Fibroblast of the aortic adventitia (primary cell): ENCODE results near the gene RALGDS. TPM values are rescaled to one million over a fixed set of nuclear protein-coding genes. Genes with fewer than 3 reads are reported as not detected.

Source experiments
- DNase-seq: peaks from one replicate; pipeline ENCODE4 v3.0.0-alpha.2; 2010; ENCODE audit warnings: low read depth
- H3K4me3 ChIP-seq: 2 replicates; pipeline ENCODE4 v1.5.1; 2011; ENCODE audit warnings: low read depth, mild to moderate bottlenecking, control low read depth, low read length, moderate library complexity
- total RNA-seq: library from RNA; depleted of rRNA; stranded (reverse); fragments of >200 nt; gene quantifications from 2 replicates; pipeline ENCODE4 v1.2.3, GENCODE V29; 2012; ENCODE audit warnings: low replicate concordance
- TF ChIP-seq, protein P1 (sequence below): IDR thresholded peaks from 2 replicates; pipeline ENCODE4 v1.5.1; 2011; ENCODE audit warnings: mild to moderate bottlenecking, low read length, control low read depth, inconsistent platforms; ENCODE audit not compliant: insufficient read depth

The RALGDS gene
- total RNA-seq, 1 donor, result 15.6 TPM

DNA sequence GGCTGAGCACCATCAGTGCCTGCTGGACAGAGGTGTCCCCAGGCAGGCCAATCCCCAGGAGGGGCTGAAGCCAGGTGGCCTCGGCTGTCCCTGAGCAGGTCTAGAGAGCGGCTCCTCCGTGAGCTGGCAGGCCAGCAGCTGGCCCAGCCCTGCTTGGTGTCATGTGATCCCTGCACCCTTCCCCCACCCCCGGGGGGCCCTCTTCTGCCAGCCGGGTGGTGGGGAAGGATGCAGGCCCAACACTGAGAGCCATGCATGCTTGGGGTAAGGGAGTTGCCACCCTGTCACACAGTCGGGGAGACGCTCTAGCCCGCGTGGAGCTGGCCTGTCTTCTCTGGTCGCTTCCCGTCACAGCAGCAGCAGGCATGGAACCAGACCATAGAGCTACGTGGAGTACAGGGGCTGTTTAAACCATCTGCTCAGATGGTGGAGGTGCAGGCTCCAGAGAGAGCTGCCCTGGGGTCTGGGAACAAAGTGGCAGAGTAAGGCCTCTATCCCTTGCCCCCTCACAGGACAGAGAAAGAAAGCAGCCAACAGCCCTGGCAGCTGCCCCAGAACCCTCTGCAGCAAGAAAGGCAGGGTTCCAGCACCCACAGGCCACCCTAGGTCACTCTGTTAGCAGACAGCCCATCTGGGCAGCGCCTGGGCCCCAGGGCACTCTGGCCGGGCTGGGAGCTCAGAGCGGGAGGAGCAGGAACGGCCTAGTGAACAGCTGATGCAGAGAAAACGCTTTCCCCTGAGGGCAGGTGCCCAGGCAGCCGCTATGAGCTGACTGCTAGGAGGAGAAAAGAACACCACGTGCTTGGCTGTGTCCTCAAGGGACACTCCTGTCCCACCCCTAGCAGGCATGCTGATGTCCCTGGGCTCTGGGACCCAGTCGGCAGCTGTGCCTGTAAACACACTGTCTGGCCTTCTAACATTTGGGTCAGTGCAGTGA is 6.8 kb downstream of the RALGDS start:
- DNase-seq, result no peak
- TF ChIP-seq, protein P1, sequence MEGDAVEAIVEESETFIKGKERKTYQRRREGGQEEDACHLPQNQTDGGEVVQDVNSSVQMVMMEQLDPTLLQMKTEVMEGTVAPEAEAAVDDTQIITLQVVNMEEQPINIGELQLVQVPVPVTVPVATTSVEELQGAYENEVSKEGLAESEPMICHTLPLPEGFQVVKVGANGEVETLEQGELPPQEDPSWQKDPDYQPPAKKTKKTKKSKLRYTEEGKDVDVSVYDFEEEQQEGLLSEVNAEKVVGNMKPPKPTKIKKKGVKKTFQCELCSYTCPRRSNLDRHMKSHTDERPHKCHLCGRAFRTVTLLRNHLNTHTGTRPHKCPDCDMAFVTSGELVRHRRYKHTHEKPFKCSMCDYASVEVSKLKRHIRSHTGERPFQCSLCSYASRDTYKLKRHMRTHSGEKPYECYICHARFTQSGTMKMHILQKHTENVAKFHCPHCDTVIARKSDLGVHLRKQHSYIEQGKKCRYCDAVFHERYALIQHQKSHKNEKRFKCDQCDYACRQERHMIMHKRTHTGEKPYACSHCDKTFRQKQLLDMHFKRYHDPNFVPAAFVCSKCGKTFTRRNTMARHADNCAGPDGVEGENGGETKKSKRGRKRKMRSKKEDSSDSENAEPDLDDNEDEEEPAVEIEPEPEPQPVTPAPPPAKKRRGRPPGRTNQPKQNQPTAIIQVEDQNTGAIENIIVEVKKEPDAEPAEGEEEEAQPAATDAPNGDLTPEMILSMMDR, result no peak
- H3K4me3 ChIP-seq, result no peak overlapping the region

DNA sequence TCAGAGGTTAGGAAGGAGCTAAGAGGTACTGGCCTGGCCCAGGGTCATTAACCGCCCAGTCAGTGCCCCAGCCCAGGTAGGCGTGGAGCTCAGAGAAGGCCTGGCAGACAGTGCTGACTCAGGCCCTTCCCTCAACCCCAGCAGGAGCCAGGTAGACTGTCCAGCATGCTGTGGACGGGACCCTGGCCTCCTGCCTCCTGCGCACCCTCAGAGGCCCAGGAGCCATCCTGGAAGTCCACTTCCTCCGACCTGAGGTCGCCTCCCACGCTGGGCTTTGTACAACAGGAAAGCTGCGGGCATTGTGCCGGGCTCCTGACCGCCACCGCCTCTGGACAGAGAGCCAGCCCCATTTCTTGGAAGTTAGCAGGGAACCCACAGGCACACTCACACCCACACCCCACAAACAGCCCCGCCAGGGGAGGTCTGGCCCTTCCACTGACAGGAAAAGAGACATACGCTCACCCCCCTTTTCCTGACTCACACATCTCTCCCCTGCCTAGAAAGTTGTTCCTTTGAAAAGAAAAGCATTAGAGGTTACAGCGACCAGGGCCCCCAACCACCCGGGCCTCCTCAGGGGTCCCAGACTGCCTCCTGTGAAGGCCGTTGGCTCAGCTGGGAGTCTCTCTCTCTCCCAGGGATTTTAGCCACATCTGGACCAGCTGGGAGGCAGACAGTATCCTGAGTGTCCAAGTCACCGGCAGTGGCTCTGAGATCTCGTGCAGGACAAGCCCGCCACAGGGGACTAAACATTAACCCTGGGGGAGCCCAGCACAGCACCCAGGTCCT is 7.7 kb downstream of the RALGDS start:
- no peak overlapping the region for H3K4me3 ChIP-seq
- TF ChIP-seq, protein P1, result no peak
- no peak for DNase-seq

DNA sequence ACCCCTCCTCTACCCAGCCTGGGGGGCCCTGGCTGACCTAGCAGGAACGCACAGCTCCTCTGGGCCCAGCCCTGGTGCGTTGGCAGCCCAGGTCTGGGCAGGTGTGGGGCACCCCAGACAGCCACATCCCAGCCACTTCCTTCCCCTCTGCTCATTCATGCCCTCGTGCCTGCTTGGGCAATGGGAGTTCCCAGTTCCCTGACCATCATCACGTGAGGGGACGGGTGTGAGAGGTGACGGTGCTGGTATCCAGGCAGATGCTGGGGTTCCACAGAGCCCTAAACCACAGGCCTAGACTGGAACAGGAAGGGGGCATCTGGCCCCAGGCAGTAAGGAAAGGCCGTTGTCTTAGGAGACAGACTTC is 8.4 kb downstream of the RALGDS start:
- no peak overlapping the region for H3K4me3 ChIP-seq
- TF ChIP-seq, protein P1, result no peak
- no peak for DNase-seq

DNA sequence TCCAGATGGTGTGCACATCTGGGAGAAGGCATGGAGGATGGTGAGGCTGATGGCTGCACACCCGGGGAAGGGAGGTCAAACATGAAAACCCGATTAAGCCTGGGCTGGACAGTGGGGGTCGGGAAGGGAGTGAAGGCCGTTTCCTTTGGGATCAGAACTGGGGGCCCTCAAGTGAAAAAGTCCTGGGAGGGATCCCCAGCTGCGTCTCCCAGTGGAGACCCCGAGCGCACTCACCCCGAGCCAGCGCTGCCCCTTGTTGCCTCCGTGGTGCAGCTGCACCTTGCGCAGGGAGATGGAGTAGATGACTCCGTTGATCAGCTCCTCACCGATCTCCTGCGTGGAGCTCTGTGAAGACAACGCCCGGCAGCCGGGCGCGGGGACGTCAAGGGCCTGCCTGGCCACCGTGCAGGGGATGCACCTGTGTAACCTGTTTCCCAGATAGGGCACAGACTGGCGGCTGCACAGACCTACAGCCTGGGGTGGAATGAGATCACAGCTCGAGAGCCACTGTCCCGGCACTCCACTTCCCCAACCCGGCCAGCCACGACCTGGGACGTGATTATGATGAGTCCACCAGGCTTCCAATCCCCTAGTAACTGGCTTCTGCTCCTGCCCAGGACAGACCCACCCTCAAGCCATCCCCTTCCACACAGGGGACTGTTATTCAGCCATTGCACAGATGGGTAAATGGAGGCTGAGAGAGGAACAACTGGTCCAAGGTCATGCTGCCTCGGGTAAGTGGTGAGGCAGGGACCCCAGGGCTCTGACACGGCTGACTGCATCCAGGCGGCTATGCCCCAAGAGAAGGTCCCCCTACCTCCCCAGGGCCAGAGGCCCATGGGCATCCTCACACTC is 9.0 kb downstream of the RALGDS start:
- DNase-seq, result no peak
- TF ChIP-seq, protein P1, result no peak
- no peak overlapping the region for H3K4me3 ChIP-seq

DNA sequence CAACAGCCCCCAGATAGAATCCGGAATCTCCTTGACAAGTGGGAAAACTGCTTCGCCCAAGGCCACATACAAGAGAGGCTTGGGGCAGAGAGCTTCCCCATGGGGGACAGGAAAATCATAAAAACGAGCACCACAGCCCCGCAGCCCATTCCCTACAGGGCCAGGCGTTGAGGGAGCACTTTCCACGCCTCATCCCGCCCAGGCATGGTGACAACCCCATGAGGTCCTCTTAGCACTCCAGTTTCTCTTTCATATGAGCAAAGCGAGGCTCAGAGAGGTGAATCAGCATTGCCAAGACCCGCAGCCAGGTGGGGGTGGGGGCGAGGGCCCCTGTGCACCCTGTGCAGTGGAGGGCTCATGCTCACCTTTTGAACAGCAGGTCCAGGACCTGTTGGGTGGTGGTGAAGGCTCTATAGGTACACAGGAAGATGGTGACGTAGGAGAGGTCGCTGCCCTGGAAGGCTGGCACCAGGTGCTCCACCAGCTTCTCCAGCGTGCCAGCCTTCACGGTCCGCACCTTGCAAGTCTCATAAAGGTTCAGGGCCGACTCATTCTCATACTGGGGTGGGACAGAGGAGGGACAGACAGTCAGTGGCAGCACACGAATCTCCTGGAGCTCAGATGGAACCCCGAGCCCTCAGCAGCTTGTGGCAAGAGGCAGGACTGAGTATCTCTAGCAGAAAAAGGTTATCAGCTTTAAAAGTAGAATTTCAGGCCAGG is 10.9 kb downstream of the RALGDS start:
- no peak overlapping the region for H3K4me3 ChIP-seq
- DNase-seq, result no peak
- TF ChIP-seq, protein P1, result no peak
